Measurements from ENCODE around the gene NOX5. TPM values are rescaled to one million over a fixed set of nuclear protein-coding genes. Genes with fewer than 3 reads are reported as not detected.

NOX5 gene
- total and polyA plus RNA-seq, 10 donors = 0.36 to 29.2 (median 13.5) TPM

GRCh38 chr15:69049976-69050375, 35.5 kb downstream of the NOX5 start:
- 93 to 98% (median 95%) methylated on average over 4 of the region's 4 CpGs for WGBS, 5 donors

GRCh38 chr15:69055251-69055650, 40.8 kb downstream of the NOX5 start:
- H3K27me3 ChIP-seq (replicated peaks in 1 of 7) = peaks cover 0 to 12% (median 0%) of the 10 kb centered on the region in 7 donors
- 90 to 94% (median 93%) methylated on average over 10 of the region's 10 CpGs for WGBS, 5 donors
- no peak overlapping the region for H3K27ac ChIP-seq
- TF ChIP-seq POLR2AphosphoS5 (IDR thresholded peaks at IDR 0.05) (no peak), POLR2A (IDR thresholded peaks at IDR 0.05) (no peak)
- TF ChIP-seq, protein P1, sequence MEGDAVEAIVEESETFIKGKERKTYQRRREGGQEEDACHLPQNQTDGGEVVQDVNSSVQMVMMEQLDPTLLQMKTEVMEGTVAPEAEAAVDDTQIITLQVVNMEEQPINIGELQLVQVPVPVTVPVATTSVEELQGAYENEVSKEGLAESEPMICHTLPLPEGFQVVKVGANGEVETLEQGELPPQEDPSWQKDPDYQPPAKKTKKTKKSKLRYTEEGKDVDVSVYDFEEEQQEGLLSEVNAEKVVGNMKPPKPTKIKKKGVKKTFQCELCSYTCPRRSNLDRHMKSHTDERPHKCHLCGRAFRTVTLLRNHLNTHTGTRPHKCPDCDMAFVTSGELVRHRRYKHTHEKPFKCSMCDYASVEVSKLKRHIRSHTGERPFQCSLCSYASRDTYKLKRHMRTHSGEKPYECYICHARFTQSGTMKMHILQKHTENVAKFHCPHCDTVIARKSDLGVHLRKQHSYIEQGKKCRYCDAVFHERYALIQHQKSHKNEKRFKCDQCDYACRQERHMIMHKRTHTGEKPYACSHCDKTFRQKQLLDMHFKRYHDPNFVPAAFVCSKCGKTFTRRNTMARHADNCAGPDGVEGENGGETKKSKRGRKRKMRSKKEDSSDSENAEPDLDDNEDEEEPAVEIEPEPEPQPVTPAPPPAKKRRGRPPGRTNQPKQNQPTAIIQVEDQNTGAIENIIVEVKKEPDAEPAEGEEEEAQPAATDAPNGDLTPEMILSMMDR (IDR thresholded peaks at IDR 0.05 in 8 of 11, conservative IDR thresholded peaks at IDR 0.05 in 3 of 11) = no peak
- H3K4me1 ChIP-seq = peaks cover 0 to 15% (median 4%) of the 10 kb centered on the region in 6 donors
- H3K4me3 ChIP-seq = no peak overlapping the region
- intact Hi-C loops (cut with DNase I; ENCODE audit: low total_unique reads) = loop anchor here (5.0 kb wide), 1 partner anchor 207 kb away; no protein-coding TSS in a partner anchor
- no peaks in the 10 kb centered on the region for H3K9me3 ChIP-seq
- DNase-seq = no peak
- no peaks in the 10 kb centered on the region for H3K36me3 ChIP-seq

More at GRCh38 chr15:69049976-69050375, 35.5 kb downstream of the NOX5 start:
- no peaks in the 10 kb centered on the region for H3K9me3 ChIP-seq
- no peak overlapping the region for H3K27ac ChIP-seq
- no peaks in the 10 kb centered on the region for H3K36me3 ChIP-seq
- TF ChIP-seq POLR2A (IDR thresholded peaks at IDR 0.05) (no peak), POLR2AphosphoS5 (IDR thresholded peaks at IDR 0.05) (no peak)
- TF ChIP-seq, protein P1 (IDR thresholded peaks at IDR 0.05 in 8 of 11, conservative IDR thresholded peaks at IDR 0.05 in 3 of 11) = no peak
- H3K4me1 ChIP-seq = no peaks in the 10 kb centered on the region
- H3K4me3 ChIP-seq = no peak overlapping the region
- intact Hi-C loops (cut with DNase I; ENCODE audit: low total_unique reads) = no loop called here
- no peaks in the 10 kb centered on the region for H3K27me3 ChIP-seq (replicated peaks in 1 of 7)
- no peak for DNase-seq

GRCh38 chr15:69056365-69056764, 41.9 kb downstream of the NOX5 start:
- no peaks in the 10 kb centered on the region for H3K9me3 ChIP-seq
- no peaks in the 10 kb centered on the region for H3K36me3 ChIP-seq
- intact Hi-C loops (cut with DNase I; ENCODE audit: low total_unique reads) = loop anchor here (5.0 kb wide), 1 partner anchor 206 kb away; no protein-coding TSS in a partner anchor
- H3K27me3 ChIP-seq (replicated peaks in 1 of 7) = peaks cover 0 to 12% (median 0%) of the 10 kb centered on the region in 7 donors
- no peak overlapping the region for H3K27ac ChIP-seq
- H3K4me3 ChIP-seq = no peak overlapping the region
- 58 to 70% (median 65%) methylated on average over 3 of the region's 3 CpGs for WGBS, 5 donors
- H3K4me1 ChIP-seq = peaks cover 0 to 25% (median 7%) of the 10 kb centered on the region in 6 donors
- TF ChIP-seq POLR2A (IDR thresholded peaks at IDR 0.05) (no peak), POLR2AphosphoS5 (IDR thresholded peaks at IDR 0.05) (no peak)
- TF ChIP-seq, protein P1 (IDR thresholded peaks at IDR 0.05 in 8 of 11, conservative IDR thresholded peaks at IDR 0.05 in 3 of 11) = no peak
- DNase-seq = no peak

- intact Hi-C loops (cut with DNase I; ENCODE audit: low total_unique reads) = loop anchor here (2.0 to 5.0 kb wide), 2 partner anchors 203 to 336 kb away; no protein-coding TSS in a partner anchor
- WGBS, 5 donors = 20 to 22% (median 20%) methylated on average over 18 of the region's 18 CpGs
Measured at GRCh38 chr15:69058830-69059556, 44.5 kb downstream of the NOX5 start.

More at GRCh38 chr15:69058830-69059556, 44.5 kb downstream of the NOX5 start:
- no peak overlapping the region for H3K27ac ChIP-seq
- H3K36me3 ChIP-seq = no peaks in the 10 kb centered on the region
- TF ChIP-seq, protein P1 (IDR thresholded peaks at IDR 0.05 in 8 of 11, conservative IDR thresholded peaks at IDR 0.05 in 3 of 11) = peak; percentile 65 to 89 (median 83)
- TF ChIP-seq POLR2A (IDR thresholded peaks at IDR 0.05) = no peak
- peaks cover 0 to 25% (median 7%) of the 10 kb centered on the region in 6 donors for H3K4me1 ChIP-seq
- no peak overlapping the region for H3K4me3 ChIP-seq
- peak; percentile 90 for DNase-seq
- H3K9me3 ChIP-seq = no peaks in the 10 kb centered on the region
- peaks cover 0 to 12% (median 0%) of the 10 kb centered on the region in 7 donors for H3K27me3 ChIP-seq (replicated peaks in 1 of 7)
